Left ventricle myocardium inferior (tissue), 1 donor: ENCODE results near the gene TTYH1. TPM values are rescaled to one million over a fixed set of nuclear protein-coding genes. Genes with fewer than 3 reads are reported as not detected.

Experiments
- DNase-seq: peaks from one replicate; pipeline ENCODE4 v3.0.0-alpha.2; 2020
- H3K27ac ChIP-seq: fragments of 200-600 bp; replicated peaks from 2 replicates; pipeline ENCODE4 v1.8.0; 2021
- H3K27me3 ChIP-seq: fragments of 200-600 bp; 2 replicates; pipeline ENCODE4 v1.8.0; 2021; ENCODE audit warnings: low read depth
- H3K36me3 ChIP-seq: fragments of 200-600 bp; 2 replicates; pipeline ENCODE4 v1.8.0; 2021
- H3K4me1 ChIP-seq: fragments of 200-600 bp; 2 replicates; pipeline ENCODE4 v1.8.0; 2021
- H3K4me3 ChIP-seq: fragments of 200-600 bp; 2 replicates; pipeline ENCODE4 v1.8.0; 2021; ENCODE audit warnings: mild to moderate bottlenecking, moderate library complexity
- H3K9me3 ChIP-seq: fragments of 200-600 bp; replicated peaks from 2 replicates; pipeline ENCODE4 v1.8.0; 2021
- intact Hi-C: fragments of 100-400 bp; cut with micrococcal nuclease; formaldehyde crosslinking; loops from one replicate; pipeline ENCODE4 v1.11.0; 2022
- total RNA-seq: library from RNA; stranded (reverse); fragmentation: NEBNext Ultra II Directional; extraction: Animal tissue kit (Norgen Biotek cat#: 25700); gene quantifications from one replicate; pipeline ENCODE4 v1.2.1, GENCODE V29; 2021
- TF ChIP-seq, protein P1 (sequence below): fragments of 200-600 bp; IDR thresholded peaks from 2 replicates; pipeline ENCODE4 v1.8.0; 2021; ENCODE audit warnings: antibody characterized with exemption, mild to moderate bottlenecking, borderline replicate concordance
- donor health status: DM: no; HTN: yes; CAD: no; lungs with severe emphysema.

Gene TTYH1
- total RNA-seq, 1 donor from 2014 or later = 1.9 TPM

DNA sequence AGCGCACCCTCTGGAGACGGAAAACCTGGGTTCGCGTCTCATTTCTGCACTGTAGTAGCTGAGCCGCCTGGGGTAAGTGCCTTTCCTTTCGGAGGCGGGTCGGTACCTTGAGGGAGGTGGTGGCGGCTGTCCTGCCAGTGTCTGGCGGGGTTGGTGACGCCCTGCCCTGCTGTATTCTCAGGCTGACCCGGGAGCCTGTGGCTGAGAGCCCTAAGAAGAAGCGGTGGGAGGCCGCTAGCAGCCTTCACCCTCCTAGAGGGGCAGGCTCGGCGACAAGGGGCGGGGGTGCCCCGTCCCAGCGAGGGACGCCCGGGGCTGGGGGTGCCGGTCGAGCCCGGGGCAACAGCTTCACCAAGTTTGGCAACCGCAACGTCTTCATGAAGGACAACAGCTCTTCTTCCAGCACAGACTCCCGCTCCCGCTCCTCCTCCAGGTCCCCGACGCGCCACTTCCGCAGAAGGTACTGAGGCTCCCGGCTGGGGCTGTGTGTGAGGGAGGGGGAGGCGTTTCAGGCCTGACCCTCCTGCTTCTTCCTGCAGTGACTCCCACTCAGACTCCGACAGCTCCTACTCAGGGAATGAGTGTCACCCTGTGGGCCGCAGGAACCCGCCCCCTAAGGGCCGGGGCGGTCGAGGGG is 40.6 kb downstream of the TTYH1 start:
- DNase-seq = no peak
- Histone ChIP-seq H3K36me3 (peaks cover 100% of the 10 kb centered on the region), H3K4me1 (peaks cover 51% of the 10 kb centered on the region), H3K27ac (no peak overlapping the region), H3K9me3 (no peaks in the 10 kb centered on the region), H3K27me3 (no peaks in the 10 kb centered on the region), H3K4me3 (no peak overlapping the region)
- intact Hi-C loops = no loop called here
- TF ChIP-seq, protein P1, sequence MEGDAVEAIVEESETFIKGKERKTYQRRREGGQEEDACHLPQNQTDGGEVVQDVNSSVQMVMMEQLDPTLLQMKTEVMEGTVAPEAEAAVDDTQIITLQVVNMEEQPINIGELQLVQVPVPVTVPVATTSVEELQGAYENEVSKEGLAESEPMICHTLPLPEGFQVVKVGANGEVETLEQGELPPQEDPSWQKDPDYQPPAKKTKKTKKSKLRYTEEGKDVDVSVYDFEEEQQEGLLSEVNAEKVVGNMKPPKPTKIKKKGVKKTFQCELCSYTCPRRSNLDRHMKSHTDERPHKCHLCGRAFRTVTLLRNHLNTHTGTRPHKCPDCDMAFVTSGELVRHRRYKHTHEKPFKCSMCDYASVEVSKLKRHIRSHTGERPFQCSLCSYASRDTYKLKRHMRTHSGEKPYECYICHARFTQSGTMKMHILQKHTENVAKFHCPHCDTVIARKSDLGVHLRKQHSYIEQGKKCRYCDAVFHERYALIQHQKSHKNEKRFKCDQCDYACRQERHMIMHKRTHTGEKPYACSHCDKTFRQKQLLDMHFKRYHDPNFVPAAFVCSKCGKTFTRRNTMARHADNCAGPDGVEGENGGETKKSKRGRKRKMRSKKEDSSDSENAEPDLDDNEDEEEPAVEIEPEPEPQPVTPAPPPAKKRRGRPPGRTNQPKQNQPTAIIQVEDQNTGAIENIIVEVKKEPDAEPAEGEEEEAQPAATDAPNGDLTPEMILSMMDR = no peak

DNA sequence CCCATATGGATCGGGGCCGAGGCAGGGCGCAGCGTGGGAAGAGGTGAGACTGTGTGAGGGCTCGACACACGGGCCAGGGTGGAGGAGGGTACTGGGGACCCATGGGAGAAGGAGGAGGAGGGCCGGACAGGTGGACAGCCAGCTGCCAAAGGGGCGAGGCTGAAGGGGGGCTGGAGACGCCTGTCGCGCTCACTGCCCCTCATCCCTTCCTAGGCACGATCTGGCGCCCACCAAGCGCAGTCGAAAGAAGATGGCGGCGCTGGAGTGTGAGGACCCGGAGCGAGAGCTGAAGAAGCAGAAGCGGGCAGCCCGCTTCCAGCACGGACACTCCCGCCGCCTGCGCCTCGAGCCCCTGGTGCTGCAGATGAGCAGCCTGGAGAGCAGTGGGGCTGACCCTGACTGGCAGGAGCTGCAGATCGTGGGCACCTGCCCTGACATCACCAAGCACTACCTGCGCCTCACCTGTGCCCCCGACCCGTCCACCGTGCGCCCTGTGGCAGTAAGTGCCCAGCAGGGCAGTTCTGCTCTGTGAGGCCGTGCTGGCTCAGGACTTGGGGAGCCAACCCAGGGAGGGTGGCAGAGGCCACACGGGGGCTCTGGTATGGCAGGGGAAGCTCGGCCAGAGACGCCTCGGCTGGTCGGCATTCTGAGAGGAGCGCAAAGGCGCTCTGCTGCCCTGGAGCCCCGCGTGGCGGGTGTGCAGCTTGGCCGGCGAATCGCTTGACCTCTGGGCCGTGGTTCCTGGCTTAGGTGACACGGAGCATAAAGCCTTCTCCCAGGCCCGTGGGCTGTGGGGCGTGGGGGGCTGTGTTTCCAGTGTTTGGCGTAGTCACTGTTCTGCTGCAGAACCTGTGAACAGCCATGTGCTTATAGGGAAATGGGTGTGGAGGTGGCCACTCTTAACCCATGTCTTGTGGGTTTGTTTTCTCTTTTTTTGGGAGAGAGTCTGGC is 41.4 kb downstream of the TTYH1 start:
- Histone ChIP-seq H3K4me1 (peaks cover 51% of the 10 kb centered on the region), H3K4me3 (no peak overlapping the region), H3K27me3 (no peaks in the 10 kb centered on the region), H3K9me3 (no peaks in the 10 kb centered on the region), H3K36me3 (peaks cover 100% of the 10 kb centered on the region), H3K27ac (no peak overlapping the region)
- intact Hi-C loops = no loop called here
- TF ChIP-seq, protein P1 = no peak
- no peak for DNase-seq

DNA sequence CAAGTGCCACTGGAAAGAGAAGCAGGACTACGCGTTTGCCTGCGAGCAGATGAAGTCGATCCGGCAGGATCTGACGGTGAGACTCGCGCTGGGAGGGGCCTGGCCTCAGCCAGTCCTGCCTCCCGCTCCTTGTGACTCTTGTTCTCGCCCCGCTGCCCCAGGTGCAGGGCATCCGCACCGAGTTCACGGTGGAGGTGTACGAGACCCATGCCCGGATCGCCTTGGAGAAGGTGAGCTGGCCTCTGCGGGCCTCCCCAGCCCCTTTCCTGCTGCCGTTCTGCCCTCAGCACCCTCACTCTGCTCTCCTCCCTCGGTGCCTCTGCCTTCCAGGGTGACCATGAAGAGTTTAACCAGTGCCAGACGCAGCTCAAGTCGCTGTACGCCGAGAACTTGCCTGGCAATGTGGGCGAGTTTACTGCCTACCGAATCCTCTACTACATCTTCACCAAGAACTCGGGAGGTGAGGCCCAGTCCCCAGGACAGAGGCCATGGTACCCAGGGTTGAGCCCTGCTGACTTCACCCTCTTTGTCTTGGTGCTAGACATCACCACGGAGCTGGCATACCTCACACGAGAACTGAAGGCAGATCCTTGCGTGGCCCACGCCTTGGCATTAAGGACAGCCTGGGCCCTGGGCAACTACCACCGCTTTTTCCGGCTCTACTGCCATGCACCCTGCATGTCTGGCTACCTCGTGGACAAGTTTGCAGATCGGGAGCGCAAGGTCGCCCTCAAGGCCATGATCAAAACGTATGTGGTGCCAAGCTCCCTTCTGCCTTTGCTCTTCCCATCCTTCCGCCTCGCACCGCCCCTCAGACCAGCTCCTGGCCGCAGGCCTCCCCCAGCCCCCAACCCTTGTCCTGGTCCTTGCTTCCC is 42.7 kb downstream of the TTYH1 start:
- intact Hi-C loops = no loop called here
- no peaks in the 10 kb centered on the region for H3K9me3 ChIP-seq

DNA sequence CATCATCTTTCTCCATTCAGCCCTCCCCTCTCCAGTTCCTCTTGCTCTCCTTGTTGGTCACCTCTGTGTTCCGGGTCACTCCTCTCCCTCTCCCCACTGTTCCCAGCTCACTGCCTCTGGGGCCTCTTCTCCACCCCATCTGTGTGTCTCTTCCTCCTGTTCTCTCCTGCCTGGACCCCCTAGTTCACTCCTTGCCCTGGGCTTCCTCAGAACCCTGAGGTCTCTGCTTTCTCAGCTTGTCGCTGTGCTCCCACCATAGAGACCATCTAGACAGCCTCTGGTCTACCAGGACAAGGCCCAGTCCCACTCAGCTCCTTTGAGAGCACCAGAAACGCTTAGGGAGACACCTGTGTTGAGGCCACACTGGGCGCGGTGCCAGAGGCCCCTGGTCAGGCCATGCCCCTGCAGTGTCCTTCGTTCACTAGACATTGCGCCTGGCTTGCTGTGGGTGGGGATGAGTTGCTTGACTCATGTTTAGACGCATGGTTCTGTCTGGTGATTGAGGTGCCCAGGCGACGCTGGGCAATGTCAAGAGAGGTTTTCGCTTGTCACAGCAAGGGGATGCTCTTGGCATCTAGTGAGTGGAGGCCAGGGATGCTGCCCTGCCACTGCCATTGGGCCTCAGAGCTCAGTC is 43.5 kb downstream of the TTYH1 start:
- no peak overlapping the region for H3K27ac ChIP-seq
- peaks cover 86% of the 10 kb centered on the region for H3K36me3 ChIP-seq
- no peaks in the 10 kb centered on the region for H3K27me3 ChIP-seq
- TF ChIP-seq, protein P1 = no peak
- H3K9me3 ChIP-seq = no peaks in the 10 kb centered on the region
- no peak for DNase-seq
- H3K4me3 ChIP-seq = no peak overlapping the region
- peaks cover 52% of the 10 kb centered on the region for H3K4me1 ChIP-seq
- intact Hi-C loops = no loop called here

More for the DNA sequence above, 42.7 kb downstream of the TTYH1 start:
- TF ChIP-seq, protein P1 = no peak
- no peak for DNase-seq
- Histone ChIP-seq H3K4me1 (peaks cover 51% of the 10 kb centered on the region), H3K27me3 (no peaks in the 10 kb centered on the region), H3K4me3 (no peak overlapping the region), H3K27ac (no peak overlapping the region), H3K36me3 (peaks cover 94% of the 10 kb centered on the region)
